C1 segment of cervical spinal cord (tissue), 14 donors: ENCODE results near the gene ADAD2.
A peak's percentile ranks its signal among the peaks of the same experiment; 100 is the strongest.
"Not testable (repeated sequence)": the region's sequence is repeated elsewhere in the genome, so short reads cannot be mapped to it uniquely, and the experiment has no call there.

Source experiments
- DNase-seq, 14 donors: peaks; one replicate each; lab custom pipeline; 2025; lab: John Stamatoyannopoulos, UW

Gene ADAD2

GRCh38 chr16:84195201-84196093, 4.5 kb downstream of the ADAD2 start:
- DNase-seq = no peak

DNA sequence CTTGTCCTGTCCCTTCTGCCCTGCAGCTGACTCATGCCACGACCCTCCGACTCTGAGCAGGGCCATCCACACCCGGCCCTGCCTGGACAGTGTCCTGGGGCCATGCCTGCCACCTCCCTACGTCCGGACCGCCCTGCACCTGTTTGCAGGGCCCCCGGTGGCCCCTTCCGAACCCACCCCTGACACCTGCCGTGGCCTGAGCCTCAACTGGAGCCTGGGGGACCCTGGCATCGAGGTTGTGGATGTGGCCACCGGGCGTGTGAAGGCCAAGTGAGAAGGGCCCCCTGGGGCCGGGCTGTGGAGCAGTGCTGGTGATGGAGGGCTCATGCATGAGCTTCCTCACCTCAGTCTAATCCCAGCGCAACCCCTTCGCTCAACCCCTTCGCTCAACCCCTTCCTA, 5.1 kb downstream of the ADAD2 start:
- no peak for DNase-seq

DNA sequence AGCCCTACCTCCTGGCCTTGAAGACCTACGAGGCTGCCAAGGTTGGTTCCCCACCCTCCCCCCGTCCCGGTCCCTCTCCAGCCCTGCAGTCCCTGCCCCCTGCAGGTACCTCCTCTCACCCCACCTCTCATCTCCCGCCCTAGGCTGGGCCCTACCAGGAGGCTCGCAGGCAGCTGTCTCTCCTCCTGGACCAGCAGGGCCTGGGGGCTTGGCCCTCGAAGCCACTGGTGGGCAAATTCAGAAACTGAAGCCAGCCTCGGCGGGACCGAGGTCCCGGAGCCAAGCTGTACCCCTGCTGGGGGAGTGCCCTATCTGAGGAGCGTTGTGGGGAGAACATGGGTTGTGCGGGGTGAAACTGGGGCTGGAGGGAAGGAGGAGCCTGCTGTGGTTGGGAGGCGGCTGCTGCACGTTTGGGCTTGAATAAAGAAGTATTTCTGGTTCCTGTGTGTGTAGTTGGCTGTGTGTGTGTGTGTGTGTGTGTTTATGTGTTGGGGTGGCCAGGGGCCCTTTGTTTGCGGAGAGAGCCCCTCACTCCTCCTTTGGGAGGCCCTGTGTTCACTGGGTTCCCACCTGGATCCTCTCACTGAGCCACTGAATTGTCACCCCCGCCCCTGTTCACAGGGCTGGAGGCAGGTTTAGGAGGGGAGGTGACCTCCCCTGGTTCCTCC, 5.9 kb downstream of the ADAD2 start:
- DNase-seq = no peak

DNA sequence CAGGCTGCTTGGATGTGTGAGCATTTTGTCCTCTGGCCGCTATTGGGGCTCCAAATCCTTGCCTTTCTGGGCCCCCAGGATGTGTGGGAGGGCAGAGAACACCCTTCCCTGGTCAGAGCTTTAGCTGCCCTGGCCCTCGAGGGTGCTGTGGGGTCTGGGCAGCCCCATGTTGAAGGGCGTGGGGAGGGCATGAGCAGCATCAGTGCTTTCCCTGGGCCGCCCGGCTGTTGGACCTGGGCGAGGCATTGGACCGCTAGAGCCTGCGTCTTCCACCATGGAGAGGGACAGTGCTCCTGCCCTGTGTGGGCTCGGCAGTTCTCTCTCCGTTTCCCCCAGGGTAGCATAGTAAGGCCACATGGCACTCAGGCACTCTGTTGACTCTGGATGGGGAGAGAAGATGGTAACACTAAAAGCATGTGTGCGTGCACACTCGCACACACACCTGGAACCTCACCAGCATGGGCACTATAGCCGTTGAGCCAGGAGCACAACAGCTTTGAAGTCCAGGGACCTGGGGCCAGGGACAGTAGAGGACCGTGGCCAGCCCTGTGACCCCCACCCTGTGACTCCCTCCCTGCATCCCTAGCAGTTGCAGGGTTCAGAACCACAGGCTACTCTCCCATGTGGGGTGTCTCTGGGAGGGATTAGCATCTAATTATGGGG, 6.6 kb downstream of the ADAD2 start:
- no peak for DNase-seq

DNA sequence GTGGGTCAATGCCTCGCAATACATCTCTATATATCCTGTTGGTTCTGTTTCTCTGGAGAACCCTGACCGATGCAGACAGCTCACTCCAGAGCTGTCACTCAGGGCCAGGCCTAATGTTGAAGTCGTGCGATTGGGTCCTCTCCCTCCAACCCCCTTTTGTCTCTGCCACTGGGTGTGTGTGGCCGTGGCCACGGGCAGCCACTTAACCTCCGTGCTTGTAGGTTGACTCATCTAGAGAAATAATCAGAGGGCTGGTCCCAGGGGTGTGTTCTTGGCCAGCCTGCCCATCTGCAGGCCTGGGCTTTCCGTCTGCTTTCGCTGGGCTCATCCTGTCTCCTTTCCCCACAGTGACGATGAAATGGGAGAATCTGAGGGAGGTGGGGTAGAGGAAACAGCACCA, 7.4 kb downstream of the ADAD2 start:
- no peak for DNase-seq

DNA sequence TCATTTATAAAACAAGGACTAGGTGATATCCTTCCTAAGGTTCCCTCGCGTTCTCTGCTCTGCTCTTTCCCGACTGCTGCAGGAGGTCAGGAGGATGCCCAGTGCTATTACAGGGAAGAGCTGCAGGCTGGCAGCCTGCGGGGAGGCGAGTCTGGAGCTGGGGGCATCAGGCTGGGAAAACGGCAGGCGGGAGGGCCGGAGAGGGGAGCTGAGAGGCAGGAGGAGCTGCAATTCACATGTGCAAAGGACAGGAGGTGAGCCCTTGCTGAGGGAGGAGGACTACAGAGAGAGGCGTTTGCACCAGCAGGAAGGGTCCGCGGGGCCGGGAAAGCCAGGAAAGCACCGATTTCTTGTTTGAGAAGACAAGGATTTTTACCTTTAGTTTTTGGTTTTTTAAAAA, 8.1 kb downstream of the ADAD2 start:
- DNase-seq = no peak

DNA sequence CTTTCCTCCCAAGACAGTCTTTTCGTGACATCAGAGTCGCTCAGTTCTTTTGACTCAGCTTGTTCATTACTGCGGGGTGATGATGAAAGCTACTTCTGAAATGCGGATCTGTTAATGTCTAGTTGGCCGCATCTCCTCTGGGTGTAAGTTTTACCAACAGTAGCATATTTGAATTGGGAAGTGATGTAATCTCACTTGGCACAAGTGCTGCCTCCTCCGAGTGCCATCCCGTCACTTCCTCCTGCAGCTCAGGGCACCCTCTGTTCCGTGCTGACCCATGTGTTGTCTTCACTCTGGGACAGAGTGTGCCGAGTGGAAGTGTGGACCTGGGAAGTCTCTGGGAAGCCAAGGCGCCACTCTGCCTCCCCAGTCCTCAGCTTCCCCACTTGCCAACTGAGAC, 8.9 kb downstream of the ADAD2 start:
- DNase-seq = peak in 9 of 14 donors; percentile 10 to 68 (median 38)

DNA sequence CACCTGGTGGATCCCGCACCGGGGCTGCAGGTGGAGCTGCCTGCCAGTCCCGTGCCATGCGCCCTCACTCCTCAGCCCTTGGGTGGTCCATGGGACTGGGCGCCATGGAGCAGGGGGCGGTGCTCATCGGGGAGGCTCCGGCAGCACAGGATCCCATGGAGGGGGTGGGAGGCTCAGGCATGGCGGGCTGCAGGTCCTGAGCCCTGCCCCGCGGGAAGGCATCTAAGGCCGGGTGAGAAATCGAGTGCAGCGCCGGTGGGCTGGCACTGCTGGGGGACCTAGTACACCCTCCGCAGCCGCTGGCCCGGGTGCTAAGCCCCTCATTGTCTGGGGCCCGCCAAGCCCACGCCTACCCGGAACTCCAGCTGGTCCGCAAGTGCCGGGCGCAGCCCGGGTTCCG, 13.6 kb downstream of the ADAD2 start:
- not testable (repeated sequence) for DNase-seq

DNA sequence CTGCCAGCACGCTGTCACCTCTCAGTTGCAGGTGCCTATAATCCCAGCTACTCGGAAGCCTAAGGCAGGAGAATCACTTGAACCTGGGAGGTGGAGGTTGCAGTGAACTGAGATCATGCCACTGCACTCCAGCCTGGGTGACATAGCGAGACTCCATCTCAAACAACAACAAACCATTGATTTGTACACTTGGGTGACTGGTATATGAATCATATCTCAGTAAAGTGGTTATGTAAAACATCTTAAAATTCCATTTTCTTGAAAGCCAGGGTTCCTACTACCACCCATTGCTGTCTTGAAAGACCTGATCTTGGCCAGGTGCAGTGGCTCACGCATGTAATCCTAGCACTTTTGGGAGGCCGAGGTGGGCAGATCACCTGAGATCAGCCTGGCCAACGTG, 14.2 kb downstream of the ADAD2 start:
- DNase-seq = not testable (repeated sequence)

- DNase-seq = no peak
Measured at GRCh38 chr16:84205976-84206691, 15.2 kb downstream of the ADAD2 start.

DNA sequence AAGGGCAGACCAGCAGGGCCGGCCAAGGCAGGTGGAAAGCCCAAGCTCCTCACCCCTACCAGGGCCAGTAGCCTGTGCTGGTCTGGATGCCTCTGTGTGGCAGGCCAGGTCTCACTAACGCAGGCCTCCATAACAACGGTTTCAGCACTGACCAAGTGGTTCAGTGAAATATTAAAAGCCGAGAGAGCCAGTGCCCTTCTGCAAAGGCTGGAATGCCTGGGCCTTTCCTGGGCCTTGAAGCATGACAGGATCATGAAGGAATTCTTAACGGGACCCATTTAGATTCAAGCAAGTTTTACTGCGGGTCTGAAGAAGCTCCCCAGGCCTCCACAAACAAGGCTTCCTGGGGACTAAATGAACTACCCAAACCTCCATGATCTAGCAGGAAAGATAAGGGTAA, 16.3 kb downstream of the ADAD2 start:
- DNase-seq = no peak

DNA sequence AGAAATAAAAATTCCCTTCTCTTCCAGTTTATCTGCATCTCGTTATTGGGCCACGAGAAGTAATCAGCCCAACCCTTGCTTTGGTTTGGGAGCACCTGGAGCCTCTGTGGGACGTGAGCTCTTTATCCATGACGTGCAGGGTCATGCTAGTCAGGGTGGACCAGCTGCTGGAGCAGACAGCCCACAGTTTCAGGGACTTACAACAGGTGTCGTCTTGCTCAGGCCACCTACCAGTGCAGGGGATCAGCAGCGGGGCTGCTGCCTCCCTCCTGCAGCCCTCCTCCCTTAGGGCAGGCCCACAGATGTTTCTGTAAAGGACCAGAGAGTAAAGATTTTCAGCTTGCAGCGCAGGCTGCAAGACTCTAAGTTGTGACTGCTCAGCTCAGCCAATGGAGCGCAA, 16.9 kb downstream of the ADAD2 start:
- no peak for DNase-seq

- no peak for DNase-seq
Measured at GRCh38 chr16:84209989-84210388, 19.0 kb downstream of the ADAD2 start.

DNA sequence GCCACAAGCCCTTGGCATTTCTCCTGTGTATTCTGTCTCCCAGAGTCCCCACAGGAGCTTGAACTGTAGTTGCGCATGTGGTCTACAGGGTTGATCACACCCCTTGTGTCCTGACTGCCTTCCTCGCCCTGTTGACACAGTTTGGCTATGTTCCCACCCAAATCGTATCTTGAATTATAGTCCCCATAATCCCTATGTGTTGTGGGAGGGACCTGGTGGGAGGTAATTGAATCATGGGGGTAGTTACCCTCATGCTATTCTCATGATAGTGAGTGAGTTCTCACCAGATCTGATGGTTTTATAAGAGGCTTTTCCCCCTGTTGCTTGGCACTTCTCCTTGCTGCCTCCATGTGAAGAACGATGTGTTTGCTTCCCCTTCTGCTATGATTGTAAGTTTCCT, 21.2 kb downstream of the ADAD2 start:
- DNase-seq = no peak

GRCh38 chr16:84212631-84213030, 21.7 kb downstream of the ADAD2 start:
- no peak for DNase-seq

DNA sequence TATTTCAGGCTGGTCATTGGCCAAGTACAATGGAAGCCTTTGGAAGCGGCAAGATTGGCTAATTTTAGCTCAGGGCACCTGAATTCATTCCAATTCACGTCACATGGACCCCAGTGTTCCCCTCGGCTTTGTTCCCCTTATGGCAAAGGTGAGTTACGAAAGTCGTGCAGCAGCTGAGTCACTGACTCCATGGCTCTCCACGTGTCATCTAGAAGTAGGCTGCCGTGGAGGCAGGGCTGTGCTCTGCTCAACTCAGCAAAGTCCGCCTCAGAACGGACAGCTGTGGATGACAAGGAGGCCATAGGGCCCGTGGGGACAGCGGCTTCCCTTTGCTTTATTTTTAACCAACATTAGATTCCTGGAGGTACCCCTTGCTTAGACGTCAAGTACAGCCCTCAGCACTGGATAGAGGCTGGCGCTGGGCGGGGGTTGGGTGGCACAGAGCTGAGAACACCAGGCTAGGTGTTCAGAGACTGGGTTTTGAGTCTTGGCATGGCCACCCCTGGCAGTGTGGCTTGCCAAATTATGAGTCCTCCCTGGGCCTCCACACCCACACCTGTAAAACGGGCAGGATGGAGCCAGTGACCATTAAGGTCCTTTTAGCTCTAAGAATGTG, 23.6 kb downstream of the ADAD2 start:
- no peak for DNase-seq

- no peak for DNase-seq
Measured at GRCh38 chr16:84215531-84215930, 24.6 kb downstream of the ADAD2 start.

GRCh38 chr16:84216144-84216543, 25.2 kb downstream of the ADAD2 start:
- DNase-seq = not testable (repeated sequence)

DNA sequence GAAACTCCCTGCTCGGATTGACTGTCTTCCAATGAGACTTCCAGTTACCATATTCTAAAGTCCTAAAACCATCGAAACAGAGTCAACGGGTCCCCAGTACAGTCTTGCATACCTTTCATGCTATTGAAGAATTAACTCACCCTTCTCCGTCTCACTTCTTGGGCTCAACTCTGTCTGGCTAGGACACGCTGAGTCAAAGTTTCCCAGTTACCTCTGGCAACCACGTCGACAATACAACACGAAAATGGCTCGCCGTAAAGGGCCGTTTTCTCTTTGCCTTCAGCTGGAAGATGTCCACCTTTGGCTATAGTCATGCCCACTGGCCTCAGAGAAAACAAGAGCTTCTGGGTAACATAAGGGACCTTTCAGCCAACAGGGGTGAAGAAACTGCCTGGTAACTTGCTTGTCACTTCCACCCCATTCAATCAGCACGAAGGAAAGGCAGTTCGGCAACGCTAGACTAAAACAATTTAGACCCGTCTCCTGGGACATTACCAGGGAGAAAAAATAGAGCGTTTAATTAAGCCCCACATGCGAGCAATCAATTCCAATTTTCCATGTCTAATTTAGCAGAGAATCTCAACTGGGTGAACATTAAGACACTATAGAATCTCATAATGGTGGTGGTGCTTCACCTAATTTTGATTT, 27.3 kb downstream of the ADAD2 start:
- no peak for DNase-seq

GRCh38 chr16:84218956-84219355, 28.0 kb downstream of the ADAD2 start:
- DNase-seq = no peak

- DNase-seq = no peak
Measured at GRCh38 chr16:84220851-84221250, 29.9 kb downstream of the ADAD2 start.
